ENCODE results near the gene SPSB3.
"Not testable (repeated sequence)": the region's sequence is repeated elsewhere in the genome, so short reads cannot be mapped to it uniquely, and the experiment has no call there.

The SPSB3 gene

DNA sequence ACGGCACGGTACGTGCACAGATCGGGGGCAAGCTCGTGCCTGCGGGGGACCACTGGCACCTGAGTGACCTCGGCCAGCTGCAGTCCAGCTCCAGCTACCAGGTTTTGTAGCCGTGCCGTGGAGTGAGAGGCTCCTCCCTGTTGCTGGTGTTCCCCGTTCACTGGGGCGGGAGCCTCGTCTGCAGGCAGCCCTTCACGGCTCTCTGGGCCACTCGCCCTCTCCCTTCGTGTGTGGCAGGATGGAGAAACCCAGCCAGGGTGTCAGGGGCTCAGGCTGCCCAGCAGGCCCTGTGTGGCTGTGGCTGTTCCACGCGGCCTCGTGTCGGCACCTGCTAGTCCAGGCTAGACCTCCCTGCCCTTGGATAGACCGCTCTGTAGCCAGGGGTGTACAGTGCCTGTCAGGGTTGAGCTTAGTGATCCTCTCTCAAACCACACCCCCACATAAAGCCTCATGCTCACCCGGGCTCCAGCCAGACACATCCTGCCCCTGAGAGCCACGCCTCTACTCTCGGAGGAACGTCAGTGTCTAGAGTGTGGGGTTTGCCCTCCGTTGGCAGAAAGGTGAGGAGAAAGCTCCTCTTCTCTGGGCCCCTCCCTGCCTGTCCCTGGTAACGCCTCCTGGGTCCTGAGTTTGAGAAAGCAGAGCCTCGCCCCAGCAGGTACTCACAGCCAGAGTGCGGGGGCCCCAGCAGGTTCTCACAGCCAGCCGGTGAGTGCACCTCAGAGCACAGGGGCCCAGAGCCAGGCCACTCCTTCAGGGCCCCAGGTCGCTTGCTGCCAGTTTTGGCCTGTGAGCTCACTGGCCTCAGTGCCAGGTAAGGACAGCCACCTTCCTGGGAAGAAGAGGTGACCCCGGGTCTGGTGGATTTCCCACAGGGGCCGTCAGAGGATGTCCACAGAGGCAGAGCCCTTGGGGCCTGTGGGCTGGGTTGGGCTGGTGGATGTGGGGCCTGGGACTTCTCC lies 38.7 kb downstream of the SPSB3 start:
- DNase-seq = no peak

DNA sequence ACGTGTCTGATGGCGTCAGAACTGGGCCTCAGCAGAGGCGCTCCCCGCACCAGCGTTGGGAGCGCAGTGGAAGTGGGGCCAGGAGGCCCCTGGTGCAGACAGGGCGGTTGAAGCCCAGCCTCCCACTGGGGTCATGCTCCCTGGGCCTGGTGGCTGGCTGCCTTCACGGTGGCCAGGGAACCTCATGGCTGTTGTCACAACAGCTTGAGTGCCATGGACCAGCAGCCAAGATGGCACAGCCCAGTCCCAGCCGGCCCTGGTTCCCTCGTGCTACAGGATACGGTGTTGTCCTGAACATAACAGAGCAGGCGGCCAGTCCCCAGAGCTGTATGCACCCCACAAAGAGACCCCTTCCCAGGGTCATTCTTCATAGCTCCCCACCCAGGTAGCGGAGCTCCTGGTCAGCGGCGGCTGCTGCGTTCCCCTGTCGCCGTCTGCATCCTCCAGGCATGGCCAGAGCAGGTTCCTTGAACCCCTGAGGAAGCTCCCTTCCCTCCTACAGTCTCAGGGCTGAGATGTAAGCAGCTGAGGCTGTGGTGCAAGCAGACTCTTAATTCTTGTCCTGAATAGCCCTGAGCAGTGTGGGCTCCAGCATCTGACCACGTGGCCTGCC lies 40.7 kb downstream of the SPSB3 start:
- DNase-seq = no peak

DNA sequence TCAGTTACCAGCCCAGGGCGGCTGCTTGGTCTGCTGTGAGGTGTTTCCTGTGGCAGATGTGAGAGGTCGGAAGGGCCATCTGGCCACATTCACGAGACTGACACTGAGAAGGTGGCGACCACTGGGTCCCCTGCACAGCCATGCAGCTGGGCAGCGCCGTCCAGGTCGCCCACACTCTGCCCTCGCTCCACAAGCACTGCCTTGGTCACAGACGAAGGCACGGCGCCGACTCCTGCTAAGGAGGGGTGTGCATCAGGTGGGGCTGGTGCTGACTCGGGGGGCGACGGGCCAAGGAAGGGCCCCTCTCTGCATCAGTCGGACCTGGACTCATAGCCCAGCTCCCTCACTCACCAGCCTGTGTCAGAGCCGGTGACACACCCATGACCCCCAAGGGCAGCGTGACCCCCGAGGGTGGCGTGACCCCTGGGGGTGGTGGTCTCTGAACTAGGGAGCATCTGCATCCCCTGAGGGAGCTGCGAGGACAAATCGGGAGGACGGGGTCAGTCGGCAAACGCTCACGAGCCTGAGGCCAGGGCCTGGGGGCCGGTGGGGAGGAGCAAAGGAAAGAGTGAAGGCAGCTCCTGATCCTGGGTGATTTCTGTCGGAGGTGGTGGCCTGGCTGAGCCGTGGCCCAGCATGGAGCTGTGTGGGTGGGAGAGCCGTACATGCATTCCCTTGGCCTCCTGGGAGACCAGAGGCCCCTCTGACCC lies 41.4 kb downstream of the SPSB3 start:
- no peak for DNase-seq

DNA sequence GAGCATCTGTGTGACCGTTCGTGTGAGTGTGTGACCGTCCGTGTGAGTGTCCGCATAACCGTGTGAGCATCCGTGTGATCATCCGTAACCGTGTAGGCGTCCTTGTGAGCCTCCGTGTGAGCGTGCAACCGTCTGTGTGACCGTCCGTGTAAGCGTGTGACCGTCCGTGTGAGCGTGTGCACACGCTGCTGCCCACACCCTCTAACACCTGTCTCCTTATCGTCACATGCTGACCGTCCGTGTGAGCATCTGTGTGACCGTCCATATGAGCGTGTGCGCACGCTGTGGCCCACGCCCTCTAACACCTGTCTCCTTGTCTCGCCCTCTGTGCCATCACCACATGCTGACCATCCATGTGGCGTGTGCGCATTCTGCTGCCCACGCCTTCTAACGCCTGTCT lies 42.1 kb downstream of the SPSB3 start:
- DNase-seq = no peak

- DNase-seq = no peak
These were observed 47.6 kb downstream of the SPSB3 start for GRCh38 chr16:1734816-1735215.

- no peak for DNase-seq
These were observed 48.2 kb downstream of the SPSB3 start for GRCh38 chr16:1734123-1734522.

GRCh38 chr16:1732551-1732987 lies 49.8 kb downstream of the SPSB3 start:
- DNase-seq = not testable (repeated sequence)

DNA sequence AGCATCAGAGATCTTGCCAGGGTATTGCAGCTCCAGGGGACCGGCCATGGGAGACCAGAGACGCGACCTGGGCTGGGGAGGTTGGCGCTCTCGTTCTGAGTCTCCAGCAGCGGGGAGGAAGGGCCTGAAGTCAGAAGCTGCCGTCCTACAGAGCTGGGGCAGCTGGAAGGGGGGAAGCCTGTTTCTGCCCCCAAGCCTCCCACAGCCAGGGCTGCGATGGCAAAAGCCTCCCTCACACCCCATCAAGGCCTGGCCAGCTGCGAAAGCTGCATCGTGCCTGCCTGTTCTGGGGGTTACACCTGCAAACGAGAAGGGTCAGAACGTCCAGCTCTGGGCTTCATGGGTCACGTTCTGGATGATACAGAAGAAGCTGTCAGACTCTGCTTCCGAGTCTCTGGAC lies 50.3 kb downstream of the SPSB3 start:
- no peak for DNase-seq

GRCh38 chr16:1731603-1732002 lies 50.8 kb downstream of the SPSB3 start:
- DNase-seq = no peak

GRCh38 chr16:1731073-1731472 lies 51.3 kb downstream of the SPSB3 start:
- DNase-seq = no peak

- DNase-seq = no peak
These were observed 52.9 kb downstream of the SPSB3 start for GRCh38 chr16:1729445-1729844.

DNA sequence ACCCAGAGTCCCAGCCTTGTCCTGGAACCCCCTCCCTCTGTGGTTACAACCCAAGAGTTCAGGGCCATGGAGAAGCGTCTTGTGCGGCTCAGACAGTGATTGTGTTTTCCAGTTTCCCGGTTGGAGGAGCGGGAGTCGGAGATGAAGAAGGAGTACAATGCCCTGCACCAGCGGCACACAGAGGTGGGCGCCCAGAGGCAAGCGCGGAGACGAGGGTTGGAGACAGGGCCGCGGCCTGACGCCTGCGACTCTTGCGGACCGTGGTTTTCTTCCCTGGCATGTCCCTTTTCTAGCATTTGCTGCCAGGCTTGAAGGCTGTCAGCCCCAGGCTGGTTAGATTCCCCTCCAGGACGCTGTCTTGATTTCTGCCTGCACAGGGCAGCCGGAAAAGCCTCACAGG lies 53.3 kb downstream of the SPSB3 start:
- no peak for DNase-seq

DNA sequence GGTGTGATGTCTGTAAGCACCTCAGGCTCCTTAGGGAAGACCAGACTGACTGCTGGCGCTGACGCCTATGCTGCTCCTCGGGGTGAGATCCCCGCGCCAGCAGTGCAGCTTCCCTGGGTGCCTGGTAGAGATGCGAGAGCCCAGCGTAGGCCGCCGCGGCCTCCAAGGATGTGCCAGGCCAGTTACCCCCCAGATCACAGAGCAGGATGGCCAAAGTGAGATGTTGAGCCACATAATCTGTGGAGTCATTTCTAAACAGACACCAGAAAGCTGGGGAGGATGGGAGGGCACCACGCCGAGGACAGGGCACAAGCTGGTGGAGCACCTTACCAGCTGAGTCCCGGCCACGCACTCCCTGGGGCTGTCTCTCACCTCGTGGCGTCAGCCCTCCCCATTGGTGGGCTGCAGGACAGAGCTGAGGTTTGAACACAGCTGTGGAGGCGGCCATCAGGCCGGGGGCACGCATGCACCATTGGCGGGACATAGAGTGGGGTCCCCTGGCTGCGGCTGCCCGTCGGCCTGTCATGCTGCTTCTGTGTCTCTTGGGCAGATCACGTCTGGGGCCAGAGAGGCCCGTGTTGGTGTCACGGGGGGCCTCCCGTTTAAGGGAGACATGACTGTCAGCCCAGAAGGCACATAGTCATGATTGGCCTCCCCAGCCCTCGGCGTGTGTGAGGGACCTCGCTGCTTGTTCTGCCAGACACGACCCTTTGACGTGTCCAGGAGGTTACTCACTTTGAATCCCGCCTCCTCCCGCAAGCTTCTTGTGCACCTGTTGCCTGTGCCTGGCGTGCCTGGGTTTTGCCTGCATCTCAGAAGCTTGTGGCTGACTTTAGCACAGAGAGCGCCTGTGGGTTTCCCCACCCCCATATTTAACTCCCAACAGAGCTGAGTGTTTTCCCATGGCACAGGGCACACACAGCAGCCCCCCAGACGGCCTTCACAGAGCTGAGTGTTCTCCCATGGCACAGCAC lies 54.4 kb downstream of the SPSB3 start:
- DNase-seq = no peak
